GM11168 (cell line): Measurements from ENCODE around the gene GNG7.

ENCODE experiments used
- in situ Hi-C: fragments of 300-500 bp; cut with MboI; formaldehyde crosslinking; loops from one replicate; pipeline ENCODE4 v1.12.0; 2022; ENCODE audit warnings: low sequenced_read_pairs; ENCODE audit not compliant: unreplicated experiment

GNG7 gene

GRCh38 chr19:2702170-2703076 lies at the start of gene GNG7:
Gene GNG7, minus strand, starts transcription at chr19:2702694. Its CDS starts 182,006 bp downstream, at chr19:2520688.
- in situ Hi-C loops = loop anchor here (5.0 kb wide), 1 partner anchor 45 kb away; no protein-coding TSS in a partner anchor

- in situ Hi-C loops = loop anchor here (25.0 kb wide), 1 partner anchor 289 kb away; the partner anchor contains the start of gene LMNB2
Measured at GRCh38 chr19:2751438-2751830, 48.9 kb upstream of the GNG7 start.

- in situ Hi-C loops = loop anchor here (25.0 kb wide), 1 partner anchor 289 kb away; the partner anchor contains the start of gene LMNB2
Measured at GRCh38 chr19:2750808-2751437, 48.4 kb upstream of the GNG7 start.

- in situ Hi-C loops = loop anchor here (5.0 kb wide), 2 partner anchors 45 to 95 kb away; partner anchors contain the start of gene GNG7
Measured at GRCh38 chr19:2747349-2747748, 44.9 kb upstream of the GNG7 start.

GRCh38 chr19:2744113-2744512 lies 41.6 kb upstream of the GNG7 start:
- in situ Hi-C loops = no loop called here

- in situ Hi-C loops = no loop called here
Measured at GRCh38 chr19:2743099-2743498, 40.6 kb upstream of the GNG7 start.

- in situ Hi-C loops = no loop called here
Measured at GRCh38 chr19:2740314-2740656, 37.8 kb upstream of the GNG7 start.

GRCh38 chr19:2739602-2740313 lies 37.3 kb upstream of the GNG7 start, which contains the start of gene SLC39A3:
Gene SLC39A3, minus strand, starts transcription at chr19:2740017. Its CDS starts 2,760 bp downstream, at chr19:2737257.
- in situ Hi-C loops = no loop called here

GRCh38 chr19:2736550-2737190 lies 34.2 kb upstream of the GNG7 start:
- in situ Hi-C loops = no loop called here

GRCh38 chr19:2735374-2735773 lies 32.9 kb upstream of the GNG7 start:
- in situ Hi-C loops = no loop called here

GRCh38 chr19:2734589-2735288 lies 32.2 kb upstream of the GNG7 start:
- in situ Hi-C loops = no loop called here

GRCh38 chr19:2733930-2734588 lies 31.6 kb upstream of the GNG7 start:
- in situ Hi-C loops = no loop called here

- in situ Hi-C loops = no loop called here
Measured at GRCh38 chr19:2732883-2733282, 30.4 kb upstream of the GNG7 start.

GRCh38 chr19:2732157-2732725 lies 29.7 kb upstream of the GNG7 start:
- in situ Hi-C loops = no loop called here

GRCh38 chr19:2731181-2731995 lies 28.9 kb upstream of the GNG7 start:
- in situ Hi-C loops = no loop called here

- in situ Hi-C loops = no loop called here
Measured at GRCh38 chr19:2729943-2730818, 27.7 kb upstream of the GNG7 start.
